ENCODE results near the gene CNTNAP2. TPM values are rescaled to one million over a fixed set of nuclear protein-coding genes. Genes with fewer than 3 reads are reported as not detected.

Gene CNTNAP2
- total RNA-seq, 2 experiments from 2014 or later, result not detected

GRCh38 chr7:146645383-146645976 is 528.9 kb downstream of the CNTNAP2 start:
- H3K36me3 Mint-ChIP-seq (ENCODE audit: low read depth), result no peaks in the 10 kb centered on the region
- ChIA-PET CTCF (no interaction called here), POLR2A (no interaction called here)
- intact Hi-C loops (cut with DNase I, micrococcal nuclease), result no loop called here
- ATAC-seq (ENCODE audit: poor library complexity) (no peak), DNase-seq (no peak)
- Histone ChIP-seq H3K36me3 (ENCODE audit: insufficient read depth, low read length) (no peaks in the 10 kb centered on the region), H3K27me3 (ENCODE audit: control insufficient read depth in 1 of 2, insufficient read depth in 2 of 2, low read length in 2 of 2) (no peaks in the 10 kb centered on the region), H3K4me1 (ENCODE audit: insufficient read depth, low read length) (no peaks in the 10 kb centered on the region), H3K4me3 (ENCODE audit: low read length) (no peak overlapping the region), H3K27ac (ENCODE audit: low read depth in 1 of 2, low read length in 2 of 2) (no peak overlapping the region), H3K9me3 (ENCODE audit: control insufficient read depth in 1 of 2, insufficient read depth in 1 of 2, low read length in 2 of 2) (no peaks in the 10 kb centered on the region)
- H3K4me3 Mint-ChIP-seq, result no peak overlapping the region
- peaks cover 6% of the 10 kb centered on the region for H3K9me3 Mint-ChIP-seq
- no peaks in the 10 kb centered on the region for H3K4me1 Mint-ChIP-seq (ENCODE audit: low read depth)
- H3K27me3 Mint-ChIP-seq, result no peaks in the 10 kb centered on the region
- TF ChIP-seq, protein P1, sequence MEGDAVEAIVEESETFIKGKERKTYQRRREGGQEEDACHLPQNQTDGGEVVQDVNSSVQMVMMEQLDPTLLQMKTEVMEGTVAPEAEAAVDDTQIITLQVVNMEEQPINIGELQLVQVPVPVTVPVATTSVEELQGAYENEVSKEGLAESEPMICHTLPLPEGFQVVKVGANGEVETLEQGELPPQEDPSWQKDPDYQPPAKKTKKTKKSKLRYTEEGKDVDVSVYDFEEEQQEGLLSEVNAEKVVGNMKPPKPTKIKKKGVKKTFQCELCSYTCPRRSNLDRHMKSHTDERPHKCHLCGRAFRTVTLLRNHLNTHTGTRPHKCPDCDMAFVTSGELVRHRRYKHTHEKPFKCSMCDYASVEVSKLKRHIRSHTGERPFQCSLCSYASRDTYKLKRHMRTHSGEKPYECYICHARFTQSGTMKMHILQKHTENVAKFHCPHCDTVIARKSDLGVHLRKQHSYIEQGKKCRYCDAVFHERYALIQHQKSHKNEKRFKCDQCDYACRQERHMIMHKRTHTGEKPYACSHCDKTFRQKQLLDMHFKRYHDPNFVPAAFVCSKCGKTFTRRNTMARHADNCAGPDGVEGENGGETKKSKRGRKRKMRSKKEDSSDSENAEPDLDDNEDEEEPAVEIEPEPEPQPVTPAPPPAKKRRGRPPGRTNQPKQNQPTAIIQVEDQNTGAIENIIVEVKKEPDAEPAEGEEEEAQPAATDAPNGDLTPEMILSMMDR (IDR thresholded peaks at IDR 0.05), result no peak
- H3K27ac Mint-ChIP-seq, result no peak overlapping the region

DNA sequence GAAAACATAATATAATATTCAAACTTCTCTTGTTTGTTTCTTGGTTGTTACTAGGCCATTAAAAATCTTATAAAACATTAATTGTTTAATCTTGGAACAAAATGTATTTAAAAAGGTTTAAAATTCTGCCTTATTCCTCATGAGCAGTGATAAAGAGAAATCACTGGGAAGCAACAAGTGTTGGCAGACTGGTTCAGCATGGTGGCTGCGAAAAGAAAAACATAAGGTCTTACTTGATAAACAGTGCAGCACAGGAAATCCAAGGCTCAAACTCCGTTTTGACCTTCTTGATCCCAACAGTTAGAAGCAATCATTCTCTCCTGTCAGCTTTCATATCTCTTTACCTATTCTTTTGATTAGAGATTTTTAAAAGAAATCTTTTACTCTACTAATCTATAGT is 530.8 kb downstream of the CNTNAP2 start:
- POLR2A ChIA-PET, result no interaction called here
- Histone ChIP-seq H3K36me3 (ENCODE audit: insufficient read depth, low read length) (no peaks in the 10 kb centered on the region), H3K4me1 (ENCODE audit: insufficient read depth, low read length) (no peaks in the 10 kb centered on the region), H3K27ac (ENCODE audit: low read depth in 1 of 2, low read length in 2 of 2) (no peak overlapping the region), H3K4me3 (ENCODE audit: low read length) (no peak overlapping the region), H3K9me3 (ENCODE audit: control insufficient read depth in 1 of 2, insufficient read depth in 1 of 2, low read length in 2 of 2) (no peaks in the 10 kb centered on the region), H3K27me3 (ENCODE audit: control insufficient read depth in 1 of 2, insufficient read depth in 2 of 2, low read length in 2 of 2) (no peaks in the 10 kb centered on the region)
- TF ChIP-seq, protein P1 (IDR thresholded peaks at IDR 0.05), result no peak
- ATAC-seq (ENCODE audit: poor library complexity) (no peak), DNase-seq (no peak)
- intact Hi-C loops (cut with DNase I, micrococcal nuclease), result no loop called here
- CTCF ChIA-PET, result no interaction called here
- Mint-ChIP-seq H3K9me3 (peaks cover 6% of the 10 kb centered on the region), H3K27me3 (no peaks in the 10 kb centered on the region), H3K27ac (no peak overlapping the region), H3K36me3 (ENCODE audit: low read depth) (no peaks in the 10 kb centered on the region), H3K4me3 (no peak overlapping the region), H3K4me1 (ENCODE audit: low read depth) (no peaks in the 10 kb centered on the region)

GRCh38 chr7:146652176-146652575 is 535.6 kb downstream of the CNTNAP2 start:
- no peaks in the 10 kb centered on the region for H3K9me3 Mint-ChIP-seq
- POLR2A ChIA-PET, result no interaction called here

More at GRCh38 chr7:146652176-146652575, 535.6 kb downstream of the CNTNAP2 start:
- no peak for DNase-seq
- Mint-ChIP-seq H3K4me3 (no peak overlapping the region), H3K27ac (no peak overlapping the region), H3K27me3 (no peaks in the 10 kb centered on the region), H3K36me3 (ENCODE audit: low read depth) (no peaks in the 10 kb centered on the region), H3K4me1 (ENCODE audit: low read depth) (peaks cover 8% of the 10 kb centered on the region)
- no peaks in the 10 kb centered on the region for H3K27me3 ChIP-seq (ENCODE audit: control insufficient read depth in 1 of 2, insufficient read depth in 2 of 2, low read length in 2 of 2)
- ATAC-seq (ENCODE audit: poor library complexity), result no peak
- intact Hi-C loops (cut with DNase I, micrococcal nuclease), result no loop called here
- no peaks in the 10 kb centered on the region for H3K9me3 ChIP-seq (ENCODE audit: control insufficient read depth in 1 of 2, insufficient read depth in 1 of 2, low read length in 2 of 2)
- H3K4me1 ChIP-seq (ENCODE audit: insufficient read depth, low read length), result no peaks in the 10 kb centered on the region
- CTCF ChIA-PET, result no interaction called here
- TF ChIP-seq, protein P1 (IDR thresholded peaks at IDR 0.05), result no peak
- H3K4me3 ChIP-seq (ENCODE audit: low read length), result no peak overlapping the region
- H3K36me3 ChIP-seq (ENCODE audit: insufficient read depth, low read length), result no peaks in the 10 kb centered on the region
- no peak overlapping the region for H3K27ac ChIP-seq (ENCODE audit: low read depth in 1 of 2, low read length in 2 of 2)

Data from CD4-positive, alpha-beta T cell (primary cell).